AG08395 (cell line): ENCODE data around the gene PBRM1.

Experiments
- DNase-seq: peaks from one replicate; pipeline ENCODE4 v3.0.0; 2012; ENCODE audit warnings: mixed read lengths, low spot score

The PBRM1 gene

GRCh38 chr3:52670621-52671521 is 14.8 kb downstream of the PBRM1 start:
- peak; percentile 92 for DNase-seq

GRCh38 chr3:52663098-52663497 is 22.6 kb downstream of the PBRM1 start:
- no peak for DNase-seq

- DNase-seq = no peak
Observed at GRCh38 chr3:52660046-52660445, 25.7 kb downstream of the PBRM1 start.

GRCh38 chr3:52655895-52656294 is 29.8 kb downstream of the PBRM1 start:
- DNase-seq = no peak

GRCh38 chr3:52651592-52651991 is 34.1 kb downstream of the PBRM1 start:
- no peak for DNase-seq

- no peak for DNase-seq
Observed at GRCh38 chr3:52650439-52650838, 35.3 kb downstream of the PBRM1 start.

GRCh38 chr3:52649461-52650210 is 36.1 kb downstream of the PBRM1 start:
- peak; percentile 36 for DNase-seq

GRCh38 chr3:52645549-52645948 is 40.2 kb downstream of the PBRM1 start:
- DNase-seq = no peak

GRCh38 chr3:52636673-52637072 is 49.0 kb downstream of the PBRM1 start:
- no peak for DNase-seq

GRCh38 chr3:52633786-52634185 is 51.9 kb downstream of the PBRM1 start:
- no peak for DNase-seq

- DNase-seq = no peak
Observed at GRCh38 chr3:52625041-52625440, 60.7 kb downstream of the PBRM1 start.

GRCh38 chr3:52623234-52623792 is 62.4 kb downstream of the PBRM1 start:
- no peak for DNase-seq

GRCh38 chr3:52620580-52620979 is 65.1 kb downstream of the PBRM1 start:
- no peak for DNase-seq

GRCh38 chr3:52615166-52615565 is 70.5 kb downstream of the PBRM1 start:
- DNase-seq = peak; percentile 7

GRCh38 chr3:52614689-52615088 is 71.0 kb downstream of the PBRM1 start:
- peak; percentile 8 for DNase-seq

GRCh38 chr3:52609316-52609815 is 76.3 kb downstream of the PBRM1 start:
- peak; percentile 21 for DNase-seq

GRCh38 chr3:52608337-52608736 is 77.4 kb downstream of the PBRM1 start:
- no peak for DNase-seq

GRCh38 chr3:52606373-52607085 is 79.2 kb downstream of the PBRM1 start:
- DNase-seq = peak; percentile 3

- DNase-seq = no peak
Observed at GRCh38 chr3:52600258-52600657, 85.5 kb downstream of the PBRM1 start.

- DNase-seq = no peak
Observed at GRCh38 chr3:52596658-52597265, 89.0 kb downstream of the PBRM1 start.

GRCh38 chr3:52593103-52593502 is 92.6 kb downstream of the PBRM1 start:
- no peak for DNase-seq
